Iris pigment epithelial cell (primary cell): Measurements from ENCODE around the gene DUSP22.
A peak's percentile ranks its signal among the peaks of the same experiment; 100 is the strongest.
"Not testable (repeated sequence)": the region's sequence is repeated elsewhere in the genome, so short reads cannot be mapped to it uniquely, and the experiment has no call there.

Experiments used
- DNase-seq: peaks from one replicate; pipeline ENCODE4 v3.0.0-alpha.2; 2011; ENCODE audit warnings: low read depth

The DUSP22 gene

DNA sequence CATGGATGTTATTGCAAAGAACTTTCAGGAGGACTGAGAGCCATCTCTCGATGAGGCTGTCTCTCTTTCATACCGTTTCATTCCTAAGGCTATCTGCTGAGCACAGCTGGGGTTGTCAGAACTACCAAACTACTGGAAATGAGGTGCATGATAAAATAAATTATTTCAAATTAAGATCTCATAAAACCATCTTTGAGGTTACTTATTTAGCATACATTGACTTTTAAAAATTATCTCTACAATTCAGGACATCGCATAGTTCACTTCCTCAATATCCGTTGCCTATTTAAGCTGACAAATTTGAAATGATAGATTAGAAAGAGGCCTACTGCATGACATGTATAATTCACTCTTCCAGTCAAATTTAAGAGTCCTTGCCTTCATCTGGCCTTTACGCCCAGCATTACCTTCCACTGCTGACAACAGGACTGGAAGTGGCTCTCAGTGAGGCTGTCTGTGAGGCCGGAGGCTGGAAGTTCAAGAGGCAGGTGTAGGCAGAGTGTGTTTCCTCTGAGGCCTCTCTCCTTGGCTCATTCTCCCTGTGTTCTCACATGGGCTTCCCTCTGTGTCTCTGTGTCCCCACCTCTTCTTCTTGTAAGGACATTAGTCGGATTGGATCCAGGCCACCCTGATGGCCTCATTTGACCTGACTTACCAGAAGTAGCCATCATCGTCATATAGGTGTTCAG lies 12.8 kb upstream of the DUSP22 start:
- no peak for DNase-seq

DNA sequence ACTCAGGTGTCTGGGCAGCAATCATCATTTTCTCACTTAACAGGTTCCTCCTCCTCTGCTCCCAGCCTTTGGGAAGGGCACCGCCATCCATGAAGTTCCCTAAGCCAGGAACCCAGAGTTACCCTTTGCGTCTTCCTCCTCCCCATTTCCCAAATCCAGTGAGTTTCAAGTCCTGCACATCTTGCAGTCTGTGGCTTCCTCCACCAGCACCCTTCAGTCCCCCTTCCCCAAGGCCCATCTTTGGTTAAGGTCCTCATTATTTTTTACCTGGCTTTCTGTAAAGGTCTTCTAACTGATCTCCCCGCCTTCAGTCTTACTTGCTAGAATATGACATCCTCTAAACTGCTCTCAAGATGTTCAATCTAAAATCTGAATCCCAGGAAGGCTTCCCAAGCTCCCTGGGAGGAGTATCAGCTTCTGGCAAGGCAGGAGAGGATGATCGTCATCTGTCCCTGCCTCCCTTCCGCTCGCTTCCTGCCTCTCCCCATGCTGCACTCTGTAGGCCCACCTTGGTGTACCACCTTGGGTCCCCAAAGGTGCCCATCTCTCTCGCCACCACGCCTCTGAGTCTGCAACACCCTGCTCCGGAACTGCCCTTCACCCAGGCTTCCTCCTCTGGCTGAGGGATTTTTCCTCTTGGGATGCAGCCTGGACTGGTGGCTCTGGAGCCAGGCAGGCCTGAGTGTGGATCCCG lies 11.4 kb upstream of the DUSP22 start:
- DNase-seq = no peak

DNA sequence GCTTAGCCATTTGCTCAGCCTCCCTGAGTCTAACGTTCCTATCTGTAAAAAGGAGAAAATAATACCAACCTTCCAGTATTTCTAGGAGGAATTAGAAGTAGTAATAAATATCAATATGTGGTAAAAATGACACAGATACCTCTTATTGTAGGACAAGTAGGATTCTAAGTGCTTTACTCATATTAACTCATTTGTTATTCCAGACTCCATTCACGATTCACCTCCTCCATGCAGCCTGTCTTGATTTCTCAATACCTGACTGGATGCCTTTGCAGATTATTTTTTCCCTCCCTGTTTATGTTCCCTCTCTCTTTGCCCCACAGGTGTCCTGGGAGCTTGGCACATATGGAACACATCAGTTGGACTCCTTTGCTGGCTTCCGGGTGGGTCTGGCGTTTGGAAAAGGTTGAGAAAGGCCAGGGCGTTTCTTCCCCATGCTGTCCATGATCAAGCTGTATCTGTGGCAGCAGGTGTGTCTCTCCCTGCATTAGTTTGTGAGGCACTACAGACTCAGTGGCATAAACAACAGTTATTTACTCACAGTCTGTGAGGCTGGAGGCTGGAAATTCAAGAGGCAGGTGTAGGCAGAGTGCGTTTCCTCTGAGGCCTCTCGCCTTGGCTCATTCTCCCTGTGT lies 10.7 kb upstream of the DUSP22 start:
- no peak for DNase-seq

DNA sequence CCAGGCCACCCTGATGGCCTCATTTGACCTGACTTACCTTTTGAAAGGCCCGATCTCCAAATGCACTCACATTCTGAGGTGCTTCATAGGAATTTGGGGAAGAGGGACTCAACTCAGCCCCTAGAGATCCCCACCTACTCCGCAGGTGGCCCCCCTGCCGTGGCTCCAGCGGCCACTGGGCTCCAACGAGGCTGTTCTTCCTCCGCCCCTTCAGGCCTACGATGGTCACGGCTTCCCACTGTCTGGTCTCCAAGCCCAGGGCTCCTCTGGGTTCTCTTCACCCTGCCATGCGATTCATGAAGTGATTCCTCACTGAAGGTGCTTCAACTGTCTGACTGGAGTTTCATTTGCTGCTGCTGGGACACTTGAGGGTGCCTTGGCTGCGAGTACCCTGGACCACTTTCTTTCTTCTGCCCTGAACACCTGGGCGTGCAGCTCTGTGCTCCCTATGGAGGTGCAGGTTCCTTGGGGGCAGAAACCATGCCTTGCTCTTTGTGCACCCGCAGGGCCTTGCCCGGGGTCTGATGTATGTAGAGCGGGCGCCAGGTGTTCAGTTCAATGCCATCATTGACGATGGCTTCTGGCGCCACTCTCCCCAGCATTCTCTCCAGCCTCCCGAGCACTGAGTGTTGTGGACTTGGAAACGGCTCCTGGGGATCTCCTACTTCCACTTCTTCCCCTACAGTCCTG lies 10.0 kb upstream of the DUSP22 start:
- no peak for DNase-seq

DNA sequence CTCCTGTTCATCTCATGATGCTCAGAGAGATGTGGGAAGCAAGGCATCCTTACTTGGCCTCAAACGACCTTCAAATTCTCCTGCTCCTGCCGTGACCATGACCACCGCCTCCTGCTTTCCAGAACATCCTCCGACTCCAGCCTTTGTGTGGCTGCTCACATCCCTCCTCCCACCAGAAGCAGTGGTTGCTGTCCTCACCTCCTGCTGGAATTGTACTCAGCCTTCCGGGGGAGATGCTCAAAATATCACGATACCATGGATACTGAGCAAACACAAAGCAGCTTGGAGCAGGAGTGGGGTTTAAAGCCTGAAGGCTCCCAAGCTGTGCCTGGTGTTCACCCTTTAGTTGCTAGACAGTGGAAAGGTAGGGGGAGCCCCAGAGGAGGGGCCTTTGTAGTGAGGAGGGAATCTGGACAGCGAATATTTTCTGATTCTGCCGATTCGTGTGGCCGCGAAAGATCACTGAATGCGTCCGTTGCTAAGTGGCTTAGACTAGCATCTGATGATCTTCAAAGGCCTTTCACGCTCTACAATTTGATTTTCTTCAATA lies 9.3 kb upstream of the DUSP22 start:
- DNase-seq = no peak

DNA sequence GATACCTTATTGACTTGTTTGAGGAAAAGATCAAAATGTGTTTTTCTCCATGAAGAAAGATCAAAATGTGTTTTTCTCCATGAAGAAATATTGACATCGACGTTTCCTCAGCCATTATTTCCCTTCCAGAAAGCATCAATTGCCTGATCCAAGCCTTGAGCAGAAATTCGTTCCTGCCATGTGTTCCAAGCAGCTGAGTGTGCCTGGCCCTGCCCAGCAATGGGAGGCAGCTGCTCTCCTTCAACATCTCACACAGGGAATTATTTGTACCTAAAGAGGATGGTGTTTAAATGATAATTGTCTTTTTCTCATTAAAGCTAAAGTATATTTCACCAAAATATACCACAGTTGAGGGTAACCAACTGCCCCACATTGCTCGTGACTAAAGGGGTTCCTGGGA lies 7.8 kb upstream of the DUSP22 start:
- DNase-seq = no peak

DNA sequence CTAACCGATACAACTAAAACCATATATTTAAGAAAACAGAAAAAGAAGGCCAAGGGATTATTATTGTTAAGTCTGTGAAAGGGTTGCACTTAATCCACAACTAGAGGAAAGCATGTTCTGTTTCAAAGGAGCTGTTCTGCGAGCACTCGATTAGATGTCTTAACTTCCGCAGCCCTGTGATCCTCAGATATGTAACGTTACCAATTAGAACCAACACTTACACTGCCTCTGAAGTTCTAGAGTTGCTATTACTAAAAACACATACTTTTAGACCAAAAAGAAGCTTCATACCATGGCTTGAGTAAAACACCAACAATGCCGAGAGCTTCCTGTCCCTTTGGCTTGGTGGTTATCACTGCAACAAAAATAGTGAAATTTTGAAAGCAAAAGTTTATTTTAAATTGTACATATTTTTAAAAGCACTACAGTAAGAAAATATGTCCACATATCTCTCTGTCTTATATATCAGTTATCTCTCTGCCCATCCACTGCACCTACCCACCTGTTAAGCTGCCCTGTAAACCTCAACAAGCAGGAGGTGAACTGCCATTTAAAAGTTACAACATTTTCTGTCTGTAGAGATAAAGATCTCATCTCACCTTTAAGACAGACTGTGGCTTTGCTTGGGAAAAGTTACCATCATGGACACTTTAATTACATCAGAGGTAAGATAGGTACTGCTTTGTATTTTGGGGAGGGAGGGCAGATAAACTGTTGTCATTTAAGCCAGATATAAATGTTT lies 7.1 kb upstream of the DUSP22 start:
- DNase-seq = no peak

DNA sequence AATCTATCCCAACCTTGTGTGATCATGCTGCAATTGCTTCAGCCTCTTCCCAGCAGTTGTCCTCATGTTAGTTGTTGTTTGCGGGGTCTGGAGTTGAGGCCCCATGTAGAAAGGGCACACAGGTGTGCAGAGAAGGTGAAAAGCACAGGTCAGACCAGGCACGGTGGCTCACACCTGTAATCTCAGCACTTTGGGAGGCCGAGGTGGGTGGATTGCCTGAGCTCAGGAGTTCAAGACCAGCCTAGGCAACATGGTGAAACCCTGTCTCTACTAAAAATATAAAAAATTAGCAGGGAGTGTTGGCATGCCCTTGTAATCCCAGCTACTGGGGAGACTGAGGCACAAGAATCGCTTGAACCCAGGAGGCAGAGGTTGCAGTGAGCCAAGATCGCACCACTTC lies 6.4 kb upstream of the DUSP22 start:
- DNase-seq = not testable (repeated sequence)

DNA sequence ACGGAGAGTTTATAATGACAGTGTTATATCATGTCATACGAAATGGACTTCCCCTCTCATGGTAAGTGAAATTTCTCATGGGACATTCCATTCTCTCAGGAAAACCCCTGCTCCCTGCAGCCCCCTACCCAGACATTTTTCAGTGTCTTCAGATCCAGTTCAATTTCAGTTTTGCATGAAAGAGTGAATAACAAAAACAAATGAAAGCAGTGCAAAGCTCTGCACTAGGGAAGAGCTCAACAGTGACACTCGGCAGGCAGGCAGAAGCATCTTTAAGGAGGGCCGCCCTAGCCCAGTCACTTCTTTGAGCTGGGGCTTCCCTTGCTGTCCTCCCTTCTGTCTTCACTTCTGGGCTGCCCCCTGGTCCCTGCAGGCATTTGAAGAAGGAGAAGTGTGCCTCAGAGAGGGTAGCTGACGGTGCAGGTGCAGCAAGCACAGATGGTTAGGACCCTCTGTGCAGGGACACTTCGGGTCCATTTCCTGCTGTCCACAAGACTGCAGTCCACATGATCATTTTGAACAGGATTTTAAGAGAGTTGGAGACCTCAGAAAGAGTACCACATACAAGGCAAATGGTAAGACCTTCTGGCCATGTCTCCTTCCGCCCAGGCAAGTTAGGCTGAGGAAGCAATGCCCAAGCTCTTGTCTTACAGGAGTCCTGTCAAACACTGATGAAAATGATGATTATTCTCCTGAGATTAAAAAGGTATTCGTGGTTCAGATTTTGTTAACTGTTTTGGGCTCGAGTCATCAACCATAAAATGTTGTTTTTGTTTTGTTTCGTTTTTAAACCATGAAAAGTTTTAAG lies 5.4 kb upstream of the DUSP22 start:
- DNase-seq = no peak

DNA sequence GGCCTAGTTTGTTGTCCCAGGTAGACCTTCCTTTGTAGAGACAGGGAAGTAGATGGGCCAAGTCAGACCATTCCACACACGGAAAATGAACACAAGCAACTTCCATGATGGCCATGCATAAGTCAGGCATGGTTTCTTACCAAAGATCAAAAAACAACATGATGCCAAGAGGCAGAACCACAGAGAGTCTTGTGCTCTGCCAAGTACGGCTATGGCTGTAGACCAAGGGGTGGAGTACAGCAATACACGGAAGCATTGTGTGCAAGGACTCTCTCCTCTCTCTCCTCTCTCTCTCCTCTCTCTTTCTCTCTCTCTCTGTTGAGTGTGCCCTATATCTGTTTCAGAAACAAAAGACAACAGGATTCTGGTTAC lies 4.8 kb upstream of the DUSP22 start:
- DNase-seq = no peak

DNA sequence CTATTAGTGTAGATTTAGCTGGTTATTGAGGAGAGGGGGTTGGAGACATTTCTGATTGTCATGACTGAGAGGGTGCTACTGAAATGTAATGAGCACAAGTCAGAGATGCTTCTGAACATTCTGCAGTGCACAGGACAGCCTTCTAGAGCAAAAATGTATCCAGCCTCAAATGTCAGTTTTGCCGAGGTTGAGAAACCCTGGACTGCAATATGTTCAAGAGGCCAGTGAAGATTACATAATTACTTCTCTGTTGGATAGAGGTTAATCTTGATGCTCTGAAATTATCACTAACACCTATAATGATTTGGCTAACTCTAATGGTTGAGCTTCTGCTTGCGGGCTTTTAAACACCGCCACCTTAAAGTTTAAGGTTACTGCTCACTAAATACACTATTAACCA lies 3.4 kb upstream of the DUSP22 start:
- no peak for DNase-seq

DNA sequence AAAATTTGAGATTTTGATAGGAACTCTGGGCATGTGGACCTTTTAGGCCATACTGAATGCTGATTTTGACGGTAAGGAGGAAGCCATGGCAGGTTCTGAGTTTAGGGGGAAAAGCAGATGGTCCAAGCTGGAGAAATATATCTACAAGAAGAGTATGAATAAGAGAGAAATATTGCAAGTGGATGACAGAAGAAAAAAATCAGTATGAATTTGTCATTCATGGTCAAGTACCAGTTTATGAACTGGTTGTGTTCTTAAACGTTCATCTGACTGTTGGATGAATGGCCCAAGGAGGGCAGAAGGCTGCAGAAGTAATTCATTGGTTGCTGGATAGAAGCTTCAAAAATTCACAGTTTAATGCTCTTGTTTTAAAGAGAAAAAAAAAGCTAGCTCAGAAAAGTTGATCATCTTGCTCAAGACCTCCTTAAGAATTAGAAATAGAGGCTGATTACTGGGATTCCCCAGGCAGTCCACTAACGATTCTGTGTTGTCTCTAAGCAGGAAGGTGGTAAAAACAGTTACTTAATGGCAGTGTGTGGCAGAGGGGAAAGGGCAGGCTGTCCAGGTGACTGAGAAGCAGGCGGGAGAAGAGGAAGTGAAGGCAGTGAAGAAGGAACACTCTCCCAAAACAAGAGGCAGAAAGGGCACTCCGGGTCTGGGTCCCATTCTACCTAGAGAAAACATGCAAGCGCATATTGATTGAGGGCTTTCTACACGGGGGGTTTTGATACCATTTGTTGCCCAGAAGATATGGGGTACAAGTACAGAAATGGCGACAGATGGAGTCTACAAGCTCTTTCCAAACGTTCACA lies 2.0 kb upstream of the DUSP22 start:
- DNase-seq = no peak

DNA sequence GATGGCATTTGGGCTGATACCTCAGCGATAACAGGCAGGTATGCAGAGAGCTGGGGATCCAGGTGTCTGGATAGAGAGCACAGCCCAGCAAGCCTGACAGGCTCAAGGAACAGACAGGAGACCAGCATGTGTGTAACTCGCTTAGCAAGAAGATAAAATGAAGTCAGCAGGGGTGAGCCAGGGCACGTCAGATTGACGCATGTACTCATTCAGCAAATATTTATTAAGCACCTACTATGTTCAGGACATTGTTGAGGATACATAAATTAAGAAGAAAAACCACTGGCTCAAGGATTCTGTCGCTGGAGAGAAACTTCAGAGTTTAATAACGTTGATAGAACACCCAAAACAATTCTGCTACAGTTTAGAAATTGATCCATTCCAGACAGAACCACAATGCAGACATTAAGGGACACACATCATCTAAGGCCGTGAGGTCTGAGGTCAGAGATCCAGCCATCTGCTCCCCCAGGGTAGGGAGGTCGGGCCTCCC lies 1.0 kb upstream of the DUSP22 start:
- peak; percentile 50 for DNase-seq

DNA sequence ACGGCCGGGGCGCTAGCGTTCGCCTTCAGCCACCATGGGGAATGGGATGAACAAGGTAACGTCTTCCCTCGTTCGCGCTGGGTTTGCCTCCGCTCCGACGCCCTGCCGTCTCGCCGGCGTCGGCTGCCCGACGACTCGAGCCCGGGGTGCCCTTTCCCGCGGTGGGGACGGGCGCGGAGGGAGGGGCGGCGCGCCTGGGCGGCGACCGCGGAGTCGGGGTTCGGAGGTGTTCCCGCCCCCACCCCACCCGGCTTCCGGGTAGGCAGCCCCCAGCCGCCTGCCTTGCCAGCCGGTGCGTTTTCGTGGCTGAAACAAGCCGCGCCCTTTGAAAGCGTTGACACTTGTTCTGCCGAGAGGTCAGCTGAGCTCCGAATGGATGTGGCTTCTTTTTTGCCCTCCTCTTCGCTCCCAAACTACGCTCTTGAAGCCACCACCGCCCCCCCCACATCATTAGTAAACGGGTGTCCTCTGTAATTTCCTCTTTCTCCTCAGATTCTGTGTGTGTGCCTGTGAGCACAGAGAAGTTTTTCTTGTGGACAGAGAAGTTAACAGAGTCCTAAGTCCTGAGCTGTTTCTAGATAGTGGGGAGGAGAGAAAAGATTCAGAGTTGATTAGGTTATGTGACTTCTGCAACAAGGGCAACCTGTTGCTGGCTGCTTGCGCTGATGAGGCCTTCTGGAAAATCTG lies 362 bp downstream of the DUSP22 start:
- peak; percentile 37 for DNase-seq

DNA sequence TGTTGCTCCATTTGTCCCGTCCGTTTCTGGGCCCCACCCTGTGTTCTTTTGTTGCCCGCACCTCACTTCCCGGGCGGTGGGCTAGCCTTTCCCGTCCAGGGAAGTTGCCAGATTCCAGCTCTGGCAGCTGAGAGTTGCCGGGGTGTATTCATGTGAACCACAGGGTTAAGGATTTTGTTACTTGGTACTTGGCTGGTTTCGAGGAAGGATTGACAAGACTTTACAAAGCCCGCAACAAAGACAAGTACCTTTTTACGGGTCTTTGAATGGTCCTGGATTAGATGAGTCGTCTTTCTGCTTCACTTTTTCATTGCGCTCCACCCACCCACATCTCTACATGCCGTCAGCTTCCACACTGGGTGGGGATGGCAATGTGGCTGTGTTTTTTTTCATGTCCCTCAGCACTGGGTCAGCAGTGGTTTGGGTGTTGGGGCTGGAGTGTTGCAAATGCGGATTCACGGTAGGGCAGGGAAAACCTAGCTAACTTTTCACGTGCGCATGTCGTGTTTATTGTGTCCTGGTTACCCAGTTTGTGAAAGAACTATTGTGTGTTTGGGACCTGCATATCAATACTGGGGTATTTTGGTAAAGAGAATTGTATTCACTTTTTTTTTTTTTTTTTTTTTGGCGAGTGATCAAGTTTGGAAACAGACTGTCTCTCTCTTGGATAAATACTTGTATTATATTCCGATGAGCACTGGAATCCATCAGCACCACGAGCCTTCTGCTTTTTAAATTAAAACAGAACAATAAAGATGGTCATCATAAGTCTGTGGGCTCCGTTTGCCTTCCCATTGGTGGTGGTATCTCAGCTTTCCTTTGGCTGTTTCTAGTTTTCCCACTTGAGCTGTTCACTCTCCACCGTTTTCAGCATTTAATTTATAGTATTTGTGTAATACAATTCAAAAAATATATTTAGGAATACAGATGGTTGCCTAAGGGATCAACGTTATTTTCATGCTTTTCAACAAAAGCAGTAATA lies 1.2 kb downstream of the DUSP22 start:
- DNase-seq = peak; percentile 26

DNA sequence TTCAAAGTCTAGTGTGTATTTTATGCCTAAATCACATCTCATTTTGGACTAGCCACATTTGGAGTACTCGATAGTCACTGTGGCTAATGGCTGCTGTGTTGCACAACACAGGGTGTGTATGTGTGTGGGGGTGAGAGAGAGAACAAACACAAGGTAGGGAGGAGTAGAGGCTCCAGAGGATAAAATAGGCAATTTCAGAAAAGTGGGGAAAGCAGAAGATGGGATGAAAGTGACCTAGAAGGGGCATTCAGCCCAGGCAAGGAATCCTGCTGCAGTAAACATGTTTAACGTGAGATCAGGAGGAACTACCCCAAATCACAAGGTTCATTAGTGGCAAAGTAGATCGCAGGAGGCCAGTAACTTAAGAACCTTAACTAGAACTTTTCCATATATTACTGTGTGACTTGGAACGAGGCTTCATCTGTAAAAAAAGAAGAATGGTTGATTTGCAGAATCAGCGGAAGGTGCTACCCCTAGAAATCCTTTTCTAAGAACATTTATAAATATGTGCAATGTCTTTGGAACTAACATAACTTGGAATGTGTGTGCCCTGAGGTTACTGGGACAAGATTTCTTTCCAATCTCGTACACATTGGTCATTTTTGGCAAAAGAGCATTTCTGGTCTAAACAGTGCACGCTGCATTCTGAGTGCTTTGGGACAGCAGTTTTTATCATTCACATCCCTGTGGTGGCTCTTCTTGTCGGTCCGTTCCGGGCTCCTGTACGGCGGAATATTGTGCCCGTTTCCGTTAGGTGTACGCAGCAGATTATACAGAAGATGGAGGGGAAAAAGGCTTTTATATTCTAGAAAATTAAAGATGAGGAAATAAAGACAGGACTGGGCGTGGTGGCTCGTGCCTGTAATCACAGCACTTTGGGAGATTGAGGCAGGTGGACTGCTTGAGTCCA lies 2.6 kb downstream of the DUSP22 start:
- no peak for DNase-seq
